Fibroblast of villous mesenchyme (primary cell): ENCODE results near the gene TRAF7. TPM values are rescaled to one million over a fixed set of nuclear protein-coding genes. Genes with fewer than 3 reads are reported as not detected.

Source experiments
- DNase-seq: peaks from one replicate; pipeline ENCODE4 v3.0.0-alpha.2; 2010; ENCODE audit warnings: low read depth
- H3K4me3 ChIP-seq: 2 replicates; pipeline ENCODE4 v1.5.1; 2011; ENCODE audit warnings: low read depth, mild to moderate bottlenecking, low read length
- small RNA-seq: library from RNA; depleted of rRNA; stranded (forward); fragments of <200 nt; gene quantifications from one replicate; pipeline ENCODE3, GENCODE V24; 2012
- total RNA-seq: library from RNA; depleted of rRNA; stranded (reverse); fragments of >200 nt; gene quantifications from 2 replicates; pipeline ENCODE4 v1.2.3, GENCODE V29; 2012
- TF ChIP-seq, protein P1 (sequence below): IDR thresholded peaks from 2 replicates; pipeline ENCODE4 v1.5.1; 2012; ENCODE audit warnings: low read depth, mild to moderate bottlenecking, low read length; ENCODE audit not compliant: insufficient read depth

Gene TRAF7
- total RNA-seq, 1 donor = 62.6 TPM

DNA sequence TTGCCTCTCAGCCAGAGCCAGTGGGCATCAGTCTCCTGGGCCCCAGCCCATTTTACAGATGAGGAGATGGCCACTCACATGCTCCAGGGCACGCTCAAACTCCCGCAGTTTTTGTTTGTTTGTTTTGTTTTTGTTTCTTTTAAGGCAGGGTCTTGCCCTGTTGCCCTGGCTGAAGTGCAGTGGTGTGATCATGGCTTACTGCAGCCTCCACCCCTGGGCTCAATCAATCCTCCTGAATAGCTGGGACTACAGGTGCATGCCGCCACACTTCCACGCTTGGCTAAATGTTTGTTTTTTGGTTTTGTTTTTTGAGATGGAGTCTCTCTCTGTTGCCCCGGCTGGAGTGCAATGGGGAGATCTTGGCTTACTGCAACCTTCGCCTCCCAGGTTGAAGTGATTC lies 71.3 kb downstream of the TRAF7 start:
- TF ChIP-seq, protein P1, sequence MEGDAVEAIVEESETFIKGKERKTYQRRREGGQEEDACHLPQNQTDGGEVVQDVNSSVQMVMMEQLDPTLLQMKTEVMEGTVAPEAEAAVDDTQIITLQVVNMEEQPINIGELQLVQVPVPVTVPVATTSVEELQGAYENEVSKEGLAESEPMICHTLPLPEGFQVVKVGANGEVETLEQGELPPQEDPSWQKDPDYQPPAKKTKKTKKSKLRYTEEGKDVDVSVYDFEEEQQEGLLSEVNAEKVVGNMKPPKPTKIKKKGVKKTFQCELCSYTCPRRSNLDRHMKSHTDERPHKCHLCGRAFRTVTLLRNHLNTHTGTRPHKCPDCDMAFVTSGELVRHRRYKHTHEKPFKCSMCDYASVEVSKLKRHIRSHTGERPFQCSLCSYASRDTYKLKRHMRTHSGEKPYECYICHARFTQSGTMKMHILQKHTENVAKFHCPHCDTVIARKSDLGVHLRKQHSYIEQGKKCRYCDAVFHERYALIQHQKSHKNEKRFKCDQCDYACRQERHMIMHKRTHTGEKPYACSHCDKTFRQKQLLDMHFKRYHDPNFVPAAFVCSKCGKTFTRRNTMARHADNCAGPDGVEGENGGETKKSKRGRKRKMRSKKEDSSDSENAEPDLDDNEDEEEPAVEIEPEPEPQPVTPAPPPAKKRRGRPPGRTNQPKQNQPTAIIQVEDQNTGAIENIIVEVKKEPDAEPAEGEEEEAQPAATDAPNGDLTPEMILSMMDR = no peak
- no peak overlapping the region for H3K4me3 ChIP-seq
- DNase-seq = no peak

Small RNA genes lying within 50 kb of the gene (small RNA-seq; reads per million reads assigned to genes)
- gene MIR3180-5 (not detected), gene MIR4516 (not detected), gene RF00019 (not detected), gene SNORD60 (not detected)

Other genes starting within 250 kb of the TRAF7 start
- not detected in 2 replicates for gene HS3ST6, start 237.4 kb upstream of the TRAF7 start, total RNA-seq
- 14.2 and 16.4 TPM in 2 replicates for gene MSRB1, start 212.6 kb upstream of the TRAF7 start, total RNA-seq
- not detected in 2 replicates for gene RPL3L, start 201.1 kb upstream of the TRAF7 start, total RNA-seq
- 87.2 and 156 TPM in 2 replicates for gene NDUFB10, start 196.2 kb upstream of the TRAF7 start, total RNA-seq
- 1,294 and 1,994 TPM in 2 replicates for gene RPS2, start 191.0 kb upstream of the TRAF7 start, total RNA-seq
- not detected in 2 replicates for gene RNF151, start 188.9 kb upstream of the TRAF7 start, total RNA-seq
- gene TBL3, start 183.7 kb upstream of the TRAF7 start, total RNA-seq = 28.5 and 39.0 TPM in 2 replicates
- gene NOXO1, start 174.3 kb upstream of the TRAF7 start, total RNA-seq = 0.43 TPM in 1 of 2 replicates, not detected in the other
- gene GFER, start 171.6 kb upstream of the TRAF7 start, total RNA-seq = 9.5 and 13.9 TPM in 2 replicates
- gene SYNGR3, start 165.8 kb upstream of the TRAF7 start, total RNA-seq = 1.6 and 2.6 TPM in 2 replicates
- gene ZNF598, start 146.0 kb upstream of the TRAF7 start, total RNA-seq = 23.5 and 27.6 TPM in 2 replicates
- 0.32 and 1.3 TPM in 2 replicates for gene NPW, start 136.0 kb upstream of the TRAF7 start, total RNA-seq
- gene NHERF2, start 128.9 kb upstream of the TRAF7 start, total RNA-seq = 52.7 and 59.3 TPM in 2 replicates
- 25.5 and 31.9 TPM in 2 replicates for gene NTHL1, start 107.9 kb upstream of the TRAF7 start, total RNA-seq
- 62.6 and 69.9 TPM in 2 replicates for gene TSC2, start 107.8 kb upstream of the TRAF7 start, total RNA-seq
- gene PKD1, start 19.9 kb upstream of the TRAF7 start, total RNA-seq = 139 and 191 TPM in 2 replicates
- 0.97 and 1.3 TPM in 2 replicates for gene RAB26, start 7.2 kb upstream of the TRAF7 start, total RNA-seq
- gene CASKIN1, start 40.8 kb downstream of the TRAF7 start, total RNA-seq = under 0.01 and 0.86 TPM in 2 replicates
- 18.4 and 24.2 TPM in 2 replicates for gene MLST8, start 49.7 kb downstream of the TRAF7 start, total RNA-seq
- 1.6 and 1.7 TPM in 2 replicates for gene BRICD5, start 55.1 kb downstream of the TRAF7 start, total RNA-seq
- 20.3 TPM in 2 replicates for gene PGP, start 59.1 kb downstream of the TRAF7 start, total RNA-seq
- gene E4F1, start 67.8 kb downstream of the TRAF7 start, total RNA-seq = 25.9 and 32.5 TPM in 2 replicates
- 0.64 and 0.86 TPM in 2 replicates for gene DNASE1L2, start 80.7 kb downstream of the TRAF7 start, total RNA-seq
- gene ECI1, start 95.8 kb downstream of the TRAF7 start, total RNA-seq = 40.2 and 50.9 TPM in 2 replicates
- gene RNPS1, start 112.3 kb downstream of the TRAF7 start, total RNA-seq = 85.7 and 95.0 TPM in 2 replicates
- 0.43 and 0.97 TPM in 2 replicates for gene ABCA3, start 184.9 kb downstream of the TRAF7 start, total RNA-seq